Loucy (cell line): ENCODE results near the gene AP1AR.
A peak's percentile ranks its signal among the peaks of the same experiment; 100 is the strongest.

ENCODE experiments used
- H2AFZ ChIP-seq: fragments of 200-600 bp; sonication (generic); 2 replicates; pipeline ENCODE4 v1.6.0; 2016; ENCODE audit warnings: antibody characterized with exemption, mild to moderate bottlenecking, low read length, moderate library complexity
- H3F3A ChIP-seq: fragments of 200-600 bp; 2 replicates; pipeline ENCODE4 v1.6.0; 2016; ENCODE audit warnings: antibody characterized with exemption, low read depth, mild to moderate bottlenecking
- H3K27me3 ChIP-seq: fragments of 200-600 bp; sonication (generic); 2 replicates; pipeline ENCODE4 v1.6.1; 2014; ENCODE audit warnings: low read length, mild to moderate bottlenecking; ENCODE audit not compliant: insufficient read depth, poor library complexity, severe bottlenecking
- H3K36me3 ChIP-seq: fragments of 200-600 bp; sonication (generic); 2 replicates; pipeline ENCODE4 v1.6.1; 2016; ENCODE audit warnings: low read length; ENCODE audit not compliant: insufficient read depth
- H3K4me1 ChIP-seq: fragments of 200-600 bp; sonication (generic); 2 replicates; pipeline ENCODE4 v1.5.1; 2014; ENCODE audit warnings: low read length, mild to moderate bottlenecking; ENCODE audit not compliant: insufficient read depth, poor library complexity, severe bottlenecking
- H3K4me2 ChIP-seq: fragments of 200-600 bp; sonication (generic); 2 replicates; pipeline ENCODE4 v1.6.0; 2014; ENCODE audit warnings: antibody characterized with exemption, low read length, low read depth, mild to moderate bottlenecking; ENCODE audit not compliant: poor library complexity, severe bottlenecking
- H3K4me3 ChIP-seq: fragments of 200-600 bp; sonication (generic); 2 replicates; pipeline ENCODE4 v1.5.1; 2014; ENCODE audit warnings: low read length, mild to moderate bottlenecking, mixed read lengths; ENCODE audit not compliant: poor library complexity, severe bottlenecking
- H3K79me2 ChIP-seq: fragments of 200-600 bp; sonication (generic); 2 replicates; pipeline ENCODE4 v1.6.1; 2014; ENCODE audit warnings: low read length; ENCODE audit not compliant: insufficient read depth
- H3K9ac ChIP-seq: fragments of 200-600 bp; sonication (generic); 2 replicates; pipeline ENCODE4 v1.6.0; 2014; ENCODE audit warnings: mild to moderate bottlenecking, low read depth, low read length, moderate library complexity; ENCODE audit not compliant: poor library complexity, severe bottlenecking
- H3K9me2 ChIP-seq: fragments of 200-600 bp; sonication (generic); replicated peaks from 2 replicates; pipeline ENCODE4 v1.6.1; 2016; ENCODE audit warnings: low read depth, low read length, mixed read lengths
- H3K9me3 ChIP-seq: fragments of 200-600 bp; sonication (generic); 2 replicates; pipeline ENCODE4 v1.6.1; 2014; ENCODE audit warnings: mild to moderate bottlenecking, antibody characterized with exemption, low read length, low read depth; ENCODE audit not compliant: insufficient read depth
- H4K20me1 ChIP-seq: fragments of 200-600 bp; sonication (generic); 2 replicates; pipeline ENCODE4 v1.6.0; 2014; ENCODE audit warnings: antibody characterized with exemption, low read length, mild to moderate bottlenecking; ENCODE audit not compliant: insufficient read depth, poor library complexity, severe bottlenecking
- CTCF ChIP-seq: fragments of 200-600 bp; sonication (generic); conservative IDR thresholded peaks from 2 replicates; pipeline ENCODE4 v1.5.1; 2014; ENCODE audit warnings: mild to moderate bottlenecking, antibody characterized with exemption, low read length
- EZH2phosphoT487 ChIP-seq: fragments of 200-600 bp; IDR thresholded peaks from 2 replicates; pipeline ENCODE4 v1.6.1; 2018; ENCODE audit warnings: antibody characterized with exemption, mild to moderate bottlenecking, moderate library complexity, borderline replicate concordance

The AP1AR gene

DNA sequence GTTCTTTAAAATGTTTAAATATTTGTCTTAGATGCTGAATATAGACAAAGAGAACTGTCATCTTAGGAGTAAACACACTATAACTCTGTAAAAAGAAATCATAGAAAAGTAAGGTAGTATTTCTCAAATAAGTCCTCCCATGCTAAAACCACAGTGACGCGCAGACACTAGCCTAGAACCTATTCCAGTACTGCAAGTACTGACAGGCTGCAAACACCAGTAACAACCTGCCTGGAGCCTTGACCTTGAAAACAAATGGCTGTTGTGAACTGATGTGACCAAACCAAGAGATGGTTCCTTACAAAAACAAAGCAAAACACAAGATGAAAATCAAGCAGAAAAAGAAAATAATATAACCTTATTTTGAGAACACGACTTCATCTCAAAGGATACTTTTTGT lies 45.6 kb downstream of the AP1AR start:
- Histone ChIP-seq H3K79me2 (peaks cover 72% of the 10 kb centered on the region), H4K20me1 (peaks cover 47% of the 10 kb centered on the region), H3K27me3 (no peaks in the 10 kb centered on the region), H3K36me3 (peaks cover 37% of the 10 kb centered on the region; the same call in 1 of the 2 replicates), H3K9me3 (peaks cover 3% of the 10 kb centered on the region; the same call in 1 of the 2 replicates), H3F3A (no peaks in the 10 kb centered on the region; the same call in 1 of the 2 replicates), H3K9me2 (no peaks in the 10 kb centered on the region), H3K4me2 (peak overlapping the region; percentile 81), H3K9ac (peak overlapping the region; percentile 66), H2AFZ (no peak overlapping the region), H3K4me1 (peaks cover 49% of the 10 kb centered on the region), H3K4me3 (no peak overlapping the region)
- TF ChIP-seq EZH2phosphoT487 (no peak), CTCF (no peak)

DNA sequence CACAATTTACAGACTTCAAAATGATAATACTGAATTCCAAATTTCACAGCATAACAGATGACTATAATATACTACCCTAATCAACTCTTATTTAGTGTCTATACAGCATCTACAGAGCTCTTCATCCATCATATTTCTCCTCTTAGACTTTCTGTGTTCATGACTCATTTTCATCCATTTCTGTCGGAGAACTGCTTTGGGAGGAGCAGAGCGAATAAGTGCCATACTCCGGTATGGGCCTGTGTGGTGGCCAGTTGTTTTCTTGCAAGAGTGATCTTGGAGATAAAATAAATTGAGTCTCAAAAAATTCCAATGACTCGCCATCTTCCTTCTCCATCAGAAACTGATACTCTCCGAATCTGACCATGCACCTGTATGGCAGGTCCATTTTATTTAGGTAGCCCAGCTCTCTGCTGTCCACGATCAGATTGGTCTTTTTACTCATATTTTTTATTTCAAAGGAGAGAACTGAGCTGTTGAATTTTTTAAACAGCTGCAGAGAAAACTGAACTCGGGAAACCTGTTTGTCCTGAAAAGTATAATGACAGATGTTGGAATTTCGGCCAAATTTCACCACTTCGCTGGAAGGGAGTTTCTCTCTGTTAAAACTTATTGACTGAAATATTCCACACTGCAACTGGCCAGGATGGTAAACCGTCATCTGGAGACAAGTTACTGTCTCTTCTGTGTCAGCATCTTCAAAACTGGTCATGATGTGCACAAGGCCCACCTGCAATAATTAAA lies 46.3 kb downstream of the AP1AR start:
- H3K79me2 ChIP-seq: peaks cover 79% of the 10 kb centered on the region
- H3K9me3 ChIP-seq: peaks cover 3% of the 10 kb centered on the region; the same call in 1 of the 2 replicates
- no peaks in the 10 kb centered on the region; the same call in 1 of the 2 replicates for H3F3A ChIP-seq
- H3K4me3 ChIP-seq: peak overlapping the region; percentile 73
- TF ChIP-seq CTCF (no peak), EZH2phosphoT487 (no peak)
- peaks cover 53% of the 10 kb centered on the region for H4K20me1 ChIP-seq
- peaks cover 55% of the 10 kb centered on the region for H3K4me1 ChIP-seq
- H3K27me3 ChIP-seq: no peaks in the 10 kb centered on the region
- no peak overlapping the region for H2AFZ ChIP-seq
- peaks cover 37% of the 10 kb centered on the region; the same call in 1 of the 2 replicates for H3K36me3 ChIP-seq
- H3K4me2 ChIP-seq: peak overlapping the region; percentile 81
- no peaks in the 10 kb centered on the region for H3K9me2 ChIP-seq
- peak overlapping the region; percentile 66 for H3K9ac ChIP-seq

DNA sequence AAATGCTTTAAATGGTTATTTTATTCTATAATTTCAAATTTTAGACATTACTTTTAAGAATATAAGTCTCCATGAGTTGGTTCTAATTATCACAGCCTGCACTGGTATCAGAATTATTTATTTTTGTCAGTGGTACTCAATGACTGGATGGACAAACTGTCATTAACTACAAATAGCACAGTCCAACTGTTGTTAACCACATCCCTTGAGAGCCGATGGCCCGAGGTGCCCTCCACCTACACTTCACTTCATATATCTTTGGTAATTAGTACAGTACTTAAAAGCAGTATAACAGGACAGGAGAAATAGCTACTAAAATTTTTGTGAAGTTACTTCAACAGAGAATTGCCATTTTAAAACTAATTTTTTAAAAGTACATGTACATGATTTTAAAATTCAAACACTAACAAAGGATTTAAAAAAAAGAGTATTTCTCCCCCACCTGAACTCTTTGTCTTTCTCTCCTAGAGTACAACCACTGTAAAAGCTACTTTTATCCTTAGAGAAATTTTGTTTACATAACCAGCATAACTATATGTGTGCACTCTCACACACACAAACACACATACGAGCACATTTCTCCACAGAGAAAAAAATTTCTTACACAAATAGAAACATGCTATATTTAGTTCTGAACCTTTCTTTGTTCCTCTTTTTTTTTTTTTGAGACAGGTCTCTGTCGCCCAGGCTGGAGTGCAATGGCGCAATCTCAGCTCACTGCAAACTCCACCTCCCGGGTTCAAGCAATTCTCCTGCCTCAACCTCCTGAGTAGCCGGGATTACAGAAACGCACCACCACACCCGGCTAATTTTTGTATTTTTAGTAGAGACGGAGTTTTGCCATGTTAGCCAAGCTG lies 47.7 kb downstream of the AP1AR start:
- Histone ChIP-seq H3K27me3 (no peaks in the 10 kb centered on the region), H3K9me3 (peaks cover 3% of the 10 kb centered on the region; the same call in 1 of the 2 replicates), H3K4me2 (peak overlapping the region; percentile 81), H3K9ac (peak overlapping the region; percentile 66), H3K79me2 (peaks cover 92% of the 10 kb centered on the region), H2AFZ (no peak overlapping the region), H3K36me3 (peaks cover 37% of the 10 kb centered on the region; the same call in 1 of the 2 replicates), H3K4me3 (peak overlapping the region; percentile 73), H3K4me1 (peaks cover 68% of the 10 kb centered on the region), H4K20me1 (peaks cover 65% of the 10 kb centered on the region), H3F3A (no peaks in the 10 kb centered on the region; the same call in 1 of the 2 replicates), H3K9me2 (no peaks in the 10 kb centered on the region)
- TF ChIP-seq EZH2phosphoT487: no peak
